HG03175 (cell line): Measurements from ENCODE around the gene SH3TC2.

ENCODE experiments used
- ATAC-seq: cut with Tn5 transposase; IDR thresholded peaks from one replicate; pipeline ENCODE4 v1.9.1; 2021; ENCODE audit warnings: mild to moderate bottlenecking, moderate library complexity; ENCODE audit not compliant: unreplicated experiment

The SH3TC2 gene

GRCh38 chr5:148974642-148975327, 88.1 kb downstream of the SH3TC2 start:
- no peak for ATAC-seq

GRCh38 chr5:148973455-148973854, 89.4 kb downstream of the SH3TC2 start:
- ATAC-seq: no peak

- ATAC-seq: no peak
Measured at GRCh38 chr5:148972974-148973374, 89.9 kb downstream of the SH3TC2 start.

- no peak for ATAC-seq
Measured at GRCh38 chr5:148972396-148972795, 90.5 kb downstream of the SH3TC2 start.

DNA sequence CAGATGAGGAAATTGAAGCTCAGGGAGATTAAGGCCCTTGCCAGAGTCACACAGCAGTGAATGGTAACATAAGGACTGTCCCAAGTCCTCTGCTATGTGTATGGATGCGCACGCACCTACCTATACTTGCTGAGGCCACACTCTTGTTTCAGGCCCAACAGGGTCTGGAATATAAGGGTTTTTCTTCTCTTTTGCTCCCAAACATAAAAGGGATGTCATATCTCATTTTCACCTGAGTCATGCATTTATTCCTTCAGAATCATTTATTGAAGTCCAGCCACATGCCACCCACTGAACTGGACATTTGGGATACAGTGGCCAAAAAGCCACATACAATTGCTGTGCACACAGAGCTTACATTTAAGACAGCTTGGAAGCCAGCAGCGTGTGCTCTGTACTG, 92.0 kb downstream of the SH3TC2 start:
- no peak for ATAC-seq

GRCh38 chr5:148970228-148970627, 92.6 kb downstream of the SH3TC2 start:
- ATAC-seq: no peak

GRCh38 chr5:148969291-148969690, 93.6 kb downstream of the SH3TC2 start:
- ATAC-seq: no peak

GRCh38 chr5:148968311-148968710, 94.6 kb downstream of the SH3TC2 start:
- ATAC-seq: no peak

GRCh38 chr5:148967783-148968182, 95.1 kb downstream of the SH3TC2 start:
- ATAC-seq: no peak

GRCh38 chr5:148966938-148967337, 95.9 kb downstream of the SH3TC2 start:
- no peak for ATAC-seq

DNA sequence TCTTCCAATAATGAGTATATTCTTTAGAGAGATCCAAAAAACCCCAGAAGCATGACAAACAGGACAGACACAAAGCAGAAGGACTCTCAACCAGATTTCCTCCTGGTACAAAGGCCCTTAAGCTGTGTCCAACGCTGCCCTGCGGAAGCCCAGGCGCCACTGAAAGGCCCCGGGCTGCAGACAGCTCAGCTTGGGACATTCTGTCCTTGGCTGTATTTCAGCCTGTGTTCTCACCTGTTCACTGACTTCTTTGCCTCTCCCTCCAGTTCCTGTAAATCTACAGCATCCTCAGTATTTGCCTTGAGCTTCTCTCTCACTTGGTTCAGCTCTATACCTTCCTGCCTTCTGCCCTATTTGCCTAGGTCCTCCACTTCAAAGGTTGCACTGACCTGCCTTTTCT, 96.5 kb downstream of the SH3TC2 start:
- no peak for ATAC-seq

DNA sequence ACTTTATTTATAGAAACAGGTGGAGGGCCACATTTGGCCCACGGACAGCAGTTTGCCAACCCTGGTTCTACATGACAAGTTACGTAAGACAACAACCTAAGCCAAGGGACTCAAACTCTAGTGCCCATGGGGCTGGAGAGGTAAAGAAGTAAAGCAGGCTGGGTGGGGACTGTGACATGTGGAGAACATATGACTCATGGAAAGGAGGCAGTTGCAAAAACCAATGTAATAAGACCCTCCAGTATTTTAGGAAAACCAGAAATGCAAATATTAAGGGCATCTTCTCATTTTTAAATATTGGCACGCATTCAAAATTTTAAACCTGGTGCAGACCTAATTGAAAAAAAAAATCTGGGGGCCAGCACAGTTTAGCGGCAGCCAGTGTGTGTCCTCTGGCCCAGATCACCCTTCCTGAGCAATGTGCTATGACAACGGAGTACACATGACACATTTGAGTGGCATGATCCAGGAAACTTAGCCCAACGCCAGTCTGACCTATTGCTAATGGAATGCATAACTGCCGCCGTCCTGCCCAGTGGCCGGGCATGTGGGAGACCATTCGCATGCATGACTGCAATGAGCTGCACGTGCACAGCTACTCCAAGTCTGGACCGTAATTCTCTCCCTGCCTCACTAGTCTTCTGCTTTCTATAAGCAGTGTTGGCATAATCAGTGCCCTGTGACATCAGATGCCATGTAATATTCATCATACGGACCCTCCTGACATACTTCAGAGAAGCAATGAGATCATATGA, 97.2 kb downstream of the SH3TC2 start:
- ATAC-seq: no peak

DNA sequence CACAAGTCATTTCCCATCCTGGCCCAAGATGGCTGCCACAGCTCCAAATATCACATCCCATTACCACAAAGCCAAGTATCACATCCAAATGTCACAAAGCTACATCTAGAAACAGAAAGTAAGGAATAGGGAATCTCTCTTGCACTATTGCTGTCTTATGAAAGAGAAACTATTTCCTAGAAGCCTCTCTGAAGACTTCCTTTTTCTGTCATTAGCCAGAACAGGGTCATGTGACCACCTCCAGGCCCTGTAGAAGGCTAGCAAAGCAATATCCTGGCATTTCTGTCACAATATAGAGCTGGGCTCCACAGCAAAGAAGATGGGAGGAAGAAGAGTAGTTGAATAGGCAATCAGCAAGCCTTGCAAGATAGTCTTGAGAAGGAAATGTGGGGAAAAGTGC, 99.2 kb downstream of the SH3TC2 start:
- peak; percentile 64 for ATAC-seq

GRCh38 chr5:148962761-148963324, 100.0 kb downstream of the SH3TC2 start:
- ATAC-seq: no peak

GRCh38 chr5:148962200-148962550, 100.7 kb downstream of the SH3TC2 start:
- ATAC-seq: no peak

DNA sequence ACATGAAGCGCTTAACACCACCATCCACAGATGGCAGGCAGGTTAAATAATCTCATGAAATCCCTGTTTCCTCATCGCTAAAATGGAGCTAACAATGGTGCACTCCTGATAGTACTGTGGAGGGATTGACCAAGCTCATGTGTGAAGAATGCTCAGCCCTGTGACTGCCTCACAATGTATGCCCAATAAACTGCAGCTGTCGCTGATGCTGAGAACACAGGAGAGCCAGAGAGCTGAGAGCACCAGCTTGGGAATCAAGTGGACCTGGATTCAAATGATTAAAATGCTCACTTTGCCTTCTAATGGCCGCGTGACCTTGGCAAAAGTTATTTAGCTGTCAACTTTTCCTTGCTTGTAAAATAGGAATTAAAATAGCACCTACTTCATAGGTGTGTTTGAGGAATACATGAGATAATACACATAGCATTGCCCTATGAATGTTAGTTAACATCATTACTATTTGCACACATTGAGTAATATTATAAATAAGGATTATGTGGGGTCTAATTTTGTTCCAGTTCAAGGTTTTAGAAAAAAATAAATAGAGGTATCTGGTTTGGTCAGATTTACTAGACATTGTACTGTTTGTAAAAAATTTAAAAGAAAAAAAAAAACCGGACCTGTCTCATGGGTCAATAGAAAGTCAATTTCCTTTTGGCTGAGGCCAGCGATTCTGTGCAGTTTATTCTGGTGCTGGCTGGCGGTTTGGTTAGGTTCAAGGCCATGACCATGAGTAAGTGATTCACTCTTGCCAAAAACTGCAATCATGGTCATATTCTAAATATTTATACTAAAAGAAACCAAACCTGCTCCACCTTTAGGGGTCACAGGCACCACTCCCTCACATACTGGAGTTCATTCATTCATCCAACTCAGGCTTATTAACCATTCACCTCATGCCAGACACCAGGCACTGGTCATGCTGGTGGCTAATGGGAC, 101.3 kb downstream of the SH3TC2 start:
- no peak for ATAC-seq

DNA sequence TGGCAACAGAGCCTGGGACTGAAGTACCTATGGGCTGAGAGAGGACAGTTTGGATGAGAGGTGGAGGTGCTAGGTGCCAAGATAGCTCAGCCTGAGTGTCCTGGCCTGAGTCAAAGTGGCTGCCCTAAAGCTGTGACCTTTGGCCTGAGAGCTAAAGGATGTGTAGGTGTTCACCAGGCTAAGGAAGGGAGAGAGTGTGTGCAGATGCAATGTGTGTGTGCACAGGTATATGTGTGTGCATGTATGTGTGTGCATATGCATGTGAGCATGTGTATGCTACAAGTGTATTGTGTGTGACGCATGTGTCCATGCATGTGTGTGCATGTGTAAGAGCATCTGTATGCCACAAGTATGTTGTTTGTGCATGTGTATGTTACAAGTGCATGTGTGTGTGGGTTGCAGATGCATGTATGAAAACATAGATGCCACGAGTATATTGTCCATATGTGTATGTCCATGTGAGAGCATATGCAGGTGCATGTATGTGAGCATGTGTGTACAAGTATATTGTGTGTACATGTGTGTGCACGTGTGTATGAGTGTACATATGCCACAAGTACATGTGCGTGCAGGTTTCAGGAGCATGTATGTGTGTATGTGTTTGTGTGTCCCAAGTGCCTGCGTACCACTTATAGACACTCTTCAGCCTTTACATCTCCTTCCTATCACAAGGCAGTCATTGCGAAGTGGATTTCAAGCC, 102.6 kb downstream of the SH3TC2 start:
- ATAC-seq: no peak

DNA sequence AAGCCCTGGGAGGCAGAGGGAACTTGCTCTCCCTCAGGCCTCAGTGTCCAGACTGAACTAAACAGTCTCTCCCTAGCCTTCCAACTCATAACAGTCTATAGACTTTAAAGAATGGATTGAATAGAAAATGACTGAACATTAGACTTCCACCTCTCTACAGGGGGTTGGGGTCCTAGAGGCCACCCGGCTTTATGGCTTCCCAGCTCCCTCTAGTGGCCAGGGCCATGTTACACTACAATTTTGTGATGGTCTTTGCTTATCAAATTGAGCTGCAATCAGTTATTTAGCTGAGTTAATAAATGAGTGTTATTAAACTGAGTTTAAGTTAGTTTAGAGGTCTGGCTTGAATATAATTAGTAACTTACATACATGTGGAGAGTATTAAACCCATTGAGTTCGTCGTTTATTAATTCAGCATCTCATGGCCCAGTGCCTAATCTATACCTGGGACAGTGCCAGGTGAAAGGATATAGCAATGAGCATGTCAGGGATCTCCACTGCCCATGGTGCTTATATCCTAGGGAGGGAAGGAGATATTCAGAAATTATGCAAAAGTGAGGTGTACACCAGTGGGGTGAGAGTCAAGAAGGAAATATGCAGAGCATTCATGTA, 105.2 kb downstream of the SH3TC2 start:
- peak; percentile 50 for ATAC-seq

DNA sequence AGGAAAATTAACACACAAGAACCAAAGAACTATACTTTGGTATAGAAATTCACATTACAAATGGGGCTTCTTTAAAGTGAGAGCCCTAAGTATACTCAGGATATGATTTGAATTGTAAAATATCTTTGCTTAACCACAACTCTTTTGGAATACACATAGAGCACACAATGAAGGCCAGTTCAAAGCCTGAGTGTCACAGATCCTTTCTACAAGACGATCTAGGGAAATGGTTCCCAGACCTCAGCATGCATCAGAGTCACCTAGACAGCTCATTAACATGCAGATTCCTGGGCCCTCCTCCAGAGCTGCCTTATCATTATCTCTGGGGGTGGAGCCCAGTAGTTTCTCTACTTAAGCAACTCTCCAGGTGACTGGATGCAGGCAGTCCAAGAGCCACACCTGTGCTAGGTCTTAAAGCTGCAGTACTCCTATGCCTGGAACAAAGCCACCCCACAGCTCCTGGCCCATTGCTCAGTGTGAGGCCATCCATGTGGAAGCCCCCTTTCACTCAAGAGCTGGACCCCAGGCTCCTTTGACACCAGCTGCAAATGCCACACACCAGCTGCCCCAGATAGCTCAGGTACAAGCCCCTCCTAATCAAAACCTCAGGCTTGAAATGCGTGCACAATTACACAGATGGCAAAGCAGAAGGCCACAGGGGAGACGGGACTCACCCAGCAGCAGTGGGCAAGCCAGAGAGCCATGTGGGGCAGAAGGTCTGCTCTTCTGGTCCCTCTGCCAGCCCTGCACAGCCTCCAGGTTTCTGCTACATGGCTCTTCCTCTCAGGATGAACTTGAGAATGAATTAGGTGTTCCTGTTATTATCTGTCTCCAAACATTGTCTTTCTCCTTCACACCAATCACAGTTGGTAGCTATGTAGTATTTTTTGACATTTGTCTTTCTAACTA, 106.1 kb downstream of the SH3TC2 start:
- ATAC-seq: no peak
